AG04450 (cell line): ENCODE results near the gene NFIA. TPM values are rescaled to one million over a fixed set of nuclear protein-coding genes. Genes with fewer than 3 reads are reported as not detected.

ENCODE experiments used
- CTCF ChIA-PET: fragments of 300-600, 350-600 bp; formaldehyde crosslinking; extraction: SDS; loops from one replicate; lab custom pipeline; 2022; ENCODE audit warnings: antibody characterized with exemption, inconsistent platforms; lab: Charles Lee
- POLR2A ChIA-PET: fragments of 350-600 bp; formaldehyde crosslinking; extraction: SDS; loops from one replicate; lab custom pipeline; 2021; ENCODE audit warnings: antibody characterized with exemption, inconsistent platforms; lab: Yijun Ruan, JAX
- DNase-seq: peaks from one replicate; pipeline ENCODE4 v3.0.0-alpha.2; 2011; ENCODE audit warnings: low read depth, low spot score
- H3K27ac ChIP-seq: one replicate; pipeline ENCODE4 v1.5.1; 2012; ENCODE audit warnings: low read depth, low read length, control low read depth
- H3K27me3 ChIP-seq: one replicate; pipeline ENCODE4 v1.6.0; 2012; ENCODE audit warnings: low read length; ENCODE audit not compliant: control insufficient read depth, insufficient read depth
- H3K4me3 ChIP-seq: 2 replicates; pipeline ENCODE4 v1.5.1; 2011; ENCODE audit warnings: mild to moderate bottlenecking, low read depth, low read length, control low read depth
- H3K9me3 ChIP-seq: 2 replicates; pipeline ENCODE4 v1.5.1; 2012; ENCODE audit warnings: low read length; ENCODE audit not compliant: control insufficient read depth, insufficient read depth
- polyA plus RNA-seq: library from polyadenylated mRNA; depleted of rRNA; stranded (reverse); fragments of >200 nt; gene quantifications from 2 replicates; pipeline ENCODE4 v1.2.3, GENCODE V29; 2011
- TF ChIP-seq, protein P1 (sequence below): IDR thresholded peaks from 2 replicates; pipeline ENCODE4 v1.5.1; 2011; ENCODE audit warnings: low read depth, low read length, control low read depth, inconsistent platforms

Gene NFIA
- polyA plus RNA-seq, 1 experiment, result 3.9 TPM

GRCh38 chr1:61051443-61051718, 31.0 kb upstream of the NFIA start:
- H3K9me3 ChIP-seq, result peaks cover 3% of the 10 kb centered on the region
- ChIA-PET POLR2A (no interaction called here), CTCF (interaction anchor here (1.4 to 4.2 kb wide), 6 partner anchors 10 to 802 kb away, joined by 8 to 49 read pairs (median 22); partner anchors contain the start of gene NFIA)
- H3K4me3 ChIP-seq, result no peak overlapping the region
- TF ChIP-seq, protein P1, sequence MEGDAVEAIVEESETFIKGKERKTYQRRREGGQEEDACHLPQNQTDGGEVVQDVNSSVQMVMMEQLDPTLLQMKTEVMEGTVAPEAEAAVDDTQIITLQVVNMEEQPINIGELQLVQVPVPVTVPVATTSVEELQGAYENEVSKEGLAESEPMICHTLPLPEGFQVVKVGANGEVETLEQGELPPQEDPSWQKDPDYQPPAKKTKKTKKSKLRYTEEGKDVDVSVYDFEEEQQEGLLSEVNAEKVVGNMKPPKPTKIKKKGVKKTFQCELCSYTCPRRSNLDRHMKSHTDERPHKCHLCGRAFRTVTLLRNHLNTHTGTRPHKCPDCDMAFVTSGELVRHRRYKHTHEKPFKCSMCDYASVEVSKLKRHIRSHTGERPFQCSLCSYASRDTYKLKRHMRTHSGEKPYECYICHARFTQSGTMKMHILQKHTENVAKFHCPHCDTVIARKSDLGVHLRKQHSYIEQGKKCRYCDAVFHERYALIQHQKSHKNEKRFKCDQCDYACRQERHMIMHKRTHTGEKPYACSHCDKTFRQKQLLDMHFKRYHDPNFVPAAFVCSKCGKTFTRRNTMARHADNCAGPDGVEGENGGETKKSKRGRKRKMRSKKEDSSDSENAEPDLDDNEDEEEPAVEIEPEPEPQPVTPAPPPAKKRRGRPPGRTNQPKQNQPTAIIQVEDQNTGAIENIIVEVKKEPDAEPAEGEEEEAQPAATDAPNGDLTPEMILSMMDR, result no peak
- peaks cover 44% of the 10 kb centered on the region for H3K27me3 ChIP-seq
- no peak overlapping the region for H3K27ac ChIP-seq
- no peak for DNase-seq

DNA sequence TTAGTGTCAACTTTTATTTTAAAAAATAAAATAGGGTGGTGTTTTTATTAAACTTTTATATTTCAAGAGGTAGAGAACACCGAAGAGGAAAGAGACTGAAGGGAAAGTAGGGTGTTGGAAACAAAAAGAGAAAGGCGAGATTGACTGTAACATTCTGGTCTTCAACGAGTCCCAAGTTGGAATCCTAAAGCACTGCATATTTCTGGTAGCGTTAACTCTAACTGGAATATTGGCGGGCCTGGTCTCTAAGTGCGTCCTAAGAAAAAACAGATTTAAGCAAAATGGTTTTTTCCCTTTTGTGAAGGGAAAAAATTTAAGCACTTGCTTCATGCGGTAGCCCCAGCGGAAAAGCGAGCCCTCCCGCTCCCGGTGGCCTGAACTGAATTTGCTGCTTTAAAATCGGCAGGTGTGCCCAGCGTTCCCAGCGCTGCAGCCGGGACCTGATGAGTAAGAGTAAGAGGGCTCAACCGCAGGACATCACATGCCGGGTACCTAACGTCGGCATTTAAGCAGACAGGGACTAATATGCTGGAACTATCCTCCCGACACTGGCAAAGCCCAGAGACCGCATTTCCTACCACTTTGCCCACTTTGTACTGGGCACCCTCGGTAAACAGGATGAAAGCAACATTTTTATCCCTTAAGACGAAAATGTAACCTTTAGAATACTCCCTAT, 30.5 kb upstream of the NFIA start:
- DNase-seq, result no peak
- Histone ChIP-seq H3K9me3 (peaks cover 3% of the 10 kb centered on the region), H3K27me3 (peaks cover 44% of the 10 kb centered on the region), H3K4me3 (no peak overlapping the region), H3K27ac (no peak overlapping the region)
- TF ChIP-seq, protein P1, result no peak
- CTCF ChIA-PET, result interaction anchor here (1.4 to 3.7 kb wide), 5 partner anchors 11 to 802 kb away, joined by 8 to 32 read pairs (median 19); partner anchors contain the start of gene NFIA
- POLR2A ChIA-PET, result no interaction called here

- H3K27ac ChIP-seq, result no peak overlapping the region
- no peak for DNase-seq
- H3K27me3 ChIP-seq, result peaks cover 44% of the 10 kb centered on the region
- TF ChIP-seq, protein P1, result no peak
- ChIA-PET CTCF (interaction anchor here (1.4 kb wide), 1 partner anchor 401 kb away, joined by 8 read pairs; no protein-coding TSS in a partner anchor), POLR2A (no interaction called here)
- peaks cover 3% of the 10 kb centered on the region for H3K9me3 ChIP-seq
- no peak overlapping the region for H3K4me3 ChIP-seq
Observed at GRCh38 chr1:61052395-61053225, 29.8 kb upstream of the NFIA start.

GRCh38 chr1:61053226-61053711, 29.1 kb upstream of the NFIA start:
- TF ChIP-seq, protein P1, result no peak
- ChIA-PET POLR2A (no interaction called here), CTCF (no interaction called here)
- Histone ChIP-seq H3K9me3 (peaks cover 3% of the 10 kb centered on the region), H3K27me3 (peaks cover 44% of the 10 kb centered on the region), H3K4me3 (no peak overlapping the region), H3K27ac (no peak overlapping the region)
- DNase-seq, result no peak
